Astrocyte (in vitro differentiated cells and primary cell): ENCODE data around the gene HSF5. TPM values are rescaled to one million over a fixed set of nuclear protein-coding genes. Genes with fewer than 3 reads are reported as not detected.
A peak's percentile ranks its signal among the peaks of the same experiment; 100 is the strongest.

Experiments
- DNase-seq: peaks from one replicate; pipeline ENCODE4 v3.0.0-alpha.2; 2010; ENCODE audit warnings: low read depth
- FAIRE-seq: peaks from 2 replicates; lab custom pipeline; 2011; peaks lifted over from hg19 to GRCh38; lab: Jason Lieb, UNC
- H2AFZ ChIP-seq: 2 replicates; pipeline ENCODE4 v1.6.0; 2012; ENCODE audit warnings: low read depth, low read length, inconsistent platforms
- H3K27ac ChIP-seq: 2 replicates; pipeline ENCODE4 v1.5.1; 2011; ENCODE audit warnings: low read depth, low read length, inconsistent platforms
- H3K27me3 ChIP-seq: 2 replicates; pipeline ENCODE4 v1.6.0; 2011; ENCODE audit warnings: low read length, inconsistent platforms; ENCODE audit not compliant: insufficient read depth
- H3K36me3 ChIP-seq: 2 replicates; pipeline ENCODE4 v1.5.1; 2011; ENCODE audit warnings: low read length, inconsistent platforms; ENCODE audit not compliant: insufficient read depth
- H3K4me1 ChIP-seq: 2 replicates; pipeline ENCODE4 v1.5.1; 2011; ENCODE audit warnings: low read length, inconsistent platforms; ENCODE audit not compliant: insufficient read depth
- H3K4me2 ChIP-seq: 2 replicates; pipeline ENCODE4 v1.6.0; 2012; ENCODE audit warnings: low read length, inconsistent platforms
- H3K4me3 ChIP-seq: 2 replicates; pipeline ENCODE4 v1.5.1; 2011; ENCODE audit warnings: low read depth, mild to moderate bottlenecking, low read length, inconsistent platforms; ENCODE audit not compliant: insufficient read depth
- H3K79me2 ChIP-seq: 2 replicates; pipeline ENCODE4 v1.6.0; 2012; ENCODE audit warnings: mild to moderate bottlenecking, low read length, inconsistent platforms; ENCODE audit not compliant: insufficient read depth
- H3K9ac ChIP-seq: 2 replicates; pipeline ENCODE4 v1.6.0; 2012; ENCODE audit warnings: mild to moderate bottlenecking, low read length, inconsistent platforms
- H3K9me3 ChIP-seq: 2 replicates; pipeline ENCODE4 v1.5.1; 2012; ENCODE audit warnings: low read depth, mild to moderate bottlenecking, low read length, inconsistent platforms; ENCODE audit not compliant: insufficient read depth
- H4K20me1 ChIP-seq: 2 replicates; pipeline ENCODE4 v1.6.0; 2012; ENCODE audit warnings: low read length, inconsistent platforms; ENCODE audit not compliant: insufficient read depth
- H3K27ac Mint-ChIP-seq: one replicate; pipeline ENCODE4 v1.8.0; 2021; ENCODE audit warnings: mild to moderate bottlenecking, mixed read lengths; ENCODE audit not compliant: unreplicated experiment
- H3K27me3 Mint-ChIP-seq: one replicate; pipeline ENCODE4 v1.8.0; 2021; ENCODE audit warnings: low read depth, mixed read lengths; ENCODE audit not compliant: unreplicated experiment
- H3K36me3 Mint-ChIP-seq: one replicate; pipeline ENCODE4 v1.8.0; 2021; ENCODE audit warnings: low read depth, mixed read lengths; ENCODE audit not compliant: unreplicated experiment
- H3K4me1 Mint-ChIP-seq: one replicate; pipeline ENCODE4 v1.8.0; 2021; ENCODE audit warnings: low read depth, mixed read lengths; ENCODE audit not compliant: unreplicated experiment
- H3K4me3 Mint-ChIP-seq: one replicate; pipeline ENCODE4 v1.8.0; 2021; ENCODE audit warnings: mild to moderate bottlenecking, moderate library complexity, mixed read lengths; ENCODE audit not compliant: unreplicated experiment
- H3K9me3 Mint-ChIP-seq: one replicate; pipeline ENCODE4 v1.8.0; 2021; ENCODE audit warnings: mild to moderate bottlenecking, mixed read lengths; ENCODE audit not compliant: unreplicated experiment
- EZH2 ChIP-seq: IDR thresholded peaks from 2 replicates; pipeline ENCODE4 v1.6.1; 2012; ENCODE audit warnings: mild to moderate bottlenecking, low read length, inconsistent platforms; ENCODE audit not compliant: insufficient read depth
- total RNA-seq: library from RNA; stranded (reverse); gene quantifications from 2 replicates; pipeline ENCODE4 v1.2.1, GENCODE V29; 2021
- TF ChIP-seq, protein P1 (sequence below): IDR thresholded peaks from 2 replicates; pipeline ENCODE4 v1.5.1; 2011; ENCODE audit warnings: low read depth, mild to moderate bottlenecking, inconsistent platforms, low read length, moderate library complexity; ENCODE audit not compliant: insufficient read depth

Gene HSF5
- total RNA-seq, 1 donor from 2014 or later: not detected

DNA sequence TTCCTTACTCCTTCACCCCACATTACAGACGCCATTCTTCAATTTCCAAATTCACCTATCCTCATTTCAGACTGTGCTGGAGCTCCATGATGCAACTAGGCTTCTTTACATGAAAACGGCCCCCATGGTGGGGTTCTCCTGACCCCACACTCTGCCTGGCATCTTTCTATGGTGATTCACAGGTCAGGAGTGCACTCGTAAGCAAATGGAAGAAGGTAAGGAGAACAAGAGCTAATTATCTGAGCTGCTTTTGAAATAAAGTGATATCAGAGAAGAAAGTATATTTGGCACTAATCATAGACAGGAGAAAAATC, 108.7 kb downstream of the HSF5 start:
- H3K9me3 Mint-ChIP-seq: no peaks in the 10 kb centered on the region
- H3K27me3 ChIP-seq: peaks cover 2% of the 10 kb centered on the region
- no peak overlapping the region for H3K4me3 Mint-ChIP-seq
- H3K4me2 ChIP-seq: no peak overlapping the region
- H3K27me3 Mint-ChIP-seq: no peaks in the 10 kb centered on the region
- peaks cover 29% of the 10 kb centered on the region for H3K4me1 Mint-ChIP-seq
- no peak overlapping the region for H3K27ac ChIP-seq
- H3K9ac ChIP-seq: no peak overlapping the region
- no peaks in the 10 kb centered on the region for H4K20me1 ChIP-seq
- TF ChIP-seq, protein P1, sequence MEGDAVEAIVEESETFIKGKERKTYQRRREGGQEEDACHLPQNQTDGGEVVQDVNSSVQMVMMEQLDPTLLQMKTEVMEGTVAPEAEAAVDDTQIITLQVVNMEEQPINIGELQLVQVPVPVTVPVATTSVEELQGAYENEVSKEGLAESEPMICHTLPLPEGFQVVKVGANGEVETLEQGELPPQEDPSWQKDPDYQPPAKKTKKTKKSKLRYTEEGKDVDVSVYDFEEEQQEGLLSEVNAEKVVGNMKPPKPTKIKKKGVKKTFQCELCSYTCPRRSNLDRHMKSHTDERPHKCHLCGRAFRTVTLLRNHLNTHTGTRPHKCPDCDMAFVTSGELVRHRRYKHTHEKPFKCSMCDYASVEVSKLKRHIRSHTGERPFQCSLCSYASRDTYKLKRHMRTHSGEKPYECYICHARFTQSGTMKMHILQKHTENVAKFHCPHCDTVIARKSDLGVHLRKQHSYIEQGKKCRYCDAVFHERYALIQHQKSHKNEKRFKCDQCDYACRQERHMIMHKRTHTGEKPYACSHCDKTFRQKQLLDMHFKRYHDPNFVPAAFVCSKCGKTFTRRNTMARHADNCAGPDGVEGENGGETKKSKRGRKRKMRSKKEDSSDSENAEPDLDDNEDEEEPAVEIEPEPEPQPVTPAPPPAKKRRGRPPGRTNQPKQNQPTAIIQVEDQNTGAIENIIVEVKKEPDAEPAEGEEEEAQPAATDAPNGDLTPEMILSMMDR: no peak
- TF ChIP-seq EZH2: no peak
- H3K9me3 ChIP-seq: no peaks in the 10 kb centered on the region
- no peaks in the 10 kb centered on the region for H3K36me3 ChIP-seq
- H3K36me3 Mint-ChIP-seq: no peaks in the 10 kb centered on the region
- DNase-seq: no peak
- no peaks in the 10 kb centered on the region for H3K4me1 ChIP-seq
- peak overlapping the region; percentile 77 for H3K27ac Mint-ChIP-seq
- FAIRE-seq: no peak
- no peak overlapping the region for H2AFZ ChIP-seq
- no peaks in the 10 kb centered on the region for H3K79me2 ChIP-seq
- no peak overlapping the region for H3K4me3 ChIP-seq

DNA sequence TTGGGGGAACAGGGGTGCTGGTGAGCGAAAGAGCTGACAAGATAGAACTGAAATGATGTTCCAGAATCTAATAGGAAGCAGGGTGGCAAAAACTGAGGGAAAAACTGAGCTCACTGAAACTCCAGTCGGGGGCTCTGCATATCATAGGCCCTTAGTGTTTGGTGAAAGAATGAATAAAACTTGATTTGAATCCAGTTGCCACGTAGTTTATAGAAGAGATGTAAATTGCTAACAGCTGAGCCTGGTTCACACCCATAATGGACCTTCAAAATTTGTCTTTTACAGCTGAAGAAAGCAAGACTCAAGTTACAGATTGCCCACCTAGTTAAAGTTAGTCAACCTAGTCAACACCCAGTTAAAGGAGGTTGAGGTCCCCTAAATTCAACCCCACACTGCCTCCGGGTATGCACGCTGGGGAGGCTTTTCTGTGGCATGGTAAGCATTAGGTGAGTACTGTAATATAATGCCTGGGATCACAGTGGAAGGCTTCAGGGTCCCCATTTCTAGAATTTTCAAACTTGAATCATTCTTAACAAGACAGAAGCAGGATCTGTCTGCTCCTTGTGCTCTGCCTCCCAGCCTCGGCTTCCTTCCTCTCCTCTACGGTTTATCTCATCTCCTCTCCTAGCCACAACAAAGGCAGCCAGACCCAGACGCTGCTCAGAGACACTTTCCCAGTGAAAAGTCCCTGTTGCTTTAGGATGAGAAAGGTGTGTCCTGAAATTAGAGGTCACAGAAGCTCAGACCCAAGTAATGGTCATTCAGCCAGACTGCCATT, 109.3 kb downstream of the HSF5 start:
- Histone ChIP-seq H3K4me1 (no peaks in the 10 kb centered on the region), H3K79me2 (no peaks in the 10 kb centered on the region), H3K4me2 (no peak overlapping the region), H3K27ac (no peak overlapping the region), H3K9ac (no peak overlapping the region), H3K9me3 (no peaks in the 10 kb centered on the region), H3K4me3 (no peak overlapping the region), H2AFZ (no peak overlapping the region), H3K27me3 (peaks cover 2% of the 10 kb centered on the region), H4K20me1 (no peaks in the 10 kb centered on the region), H3K36me3 (no peaks in the 10 kb centered on the region)
- Mint-ChIP-seq H3K27ac (peak overlapping the region; percentile 77), H3K27me3 (no peaks in the 10 kb centered on the region), H3K36me3 (no peaks in the 10 kb centered on the region), H3K4me1 (peaks cover 27% of the 10 kb centered on the region), H3K4me3 (no peak overlapping the region), H3K9me3 (no peaks in the 10 kb centered on the region)
- FAIRE-seq: no peak
- no peak for DNase-seq
- TF ChIP-seq EZH2: no peak
- TF ChIP-seq, protein P1: no peak

DNA sequence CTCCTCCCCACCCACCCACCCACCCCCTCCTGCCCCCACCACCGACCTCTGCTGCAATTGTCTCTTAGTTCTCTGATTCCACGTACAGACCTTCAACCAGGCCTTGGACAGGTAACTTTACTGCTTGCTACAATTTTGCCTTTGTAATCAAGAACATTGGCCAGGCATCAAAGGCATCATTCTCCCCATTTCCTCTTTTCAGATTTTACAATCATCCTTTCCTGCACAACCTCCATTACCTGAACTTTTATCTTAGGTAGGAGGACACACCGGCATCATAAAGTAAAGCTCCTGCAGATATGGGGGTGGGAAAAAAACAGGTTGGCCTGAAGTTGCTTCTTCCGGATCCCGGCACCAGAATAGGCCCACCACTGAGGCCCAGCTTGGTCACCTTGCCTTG, 110.5 kb downstream of the HSF5 start:
- Histone ChIP-seq H3K36me3 (no peaks in the 10 kb centered on the region), H3K27ac (no peak overlapping the region), H3K4me2 (no peak overlapping the region), H3K9me3 (no peaks in the 10 kb centered on the region), H3K9ac (no peak overlapping the region), H3K79me2 (no peaks in the 10 kb centered on the region), H3K4me1 (no peaks in the 10 kb centered on the region), H2AFZ (no peak overlapping the region), H4K20me1 (no peaks in the 10 kb centered on the region), H3K27me3 (peaks cover 2% of the 10 kb centered on the region), H3K4me3 (no peak overlapping the region)
- H3K9me3 Mint-ChIP-seq: no peaks in the 10 kb centered on the region
- no peak overlapping the region for H3K4me3 Mint-ChIP-seq
- H3K36me3 Mint-ChIP-seq: no peaks in the 10 kb centered on the region
- no peak for DNase-seq
- FAIRE-seq: no peak
- no peak overlapping the region for H3K27ac Mint-ChIP-seq
- peaks cover 25% of the 10 kb centered on the region for H3K4me1 Mint-ChIP-seq
- no peaks in the 10 kb centered on the region for H3K27me3 Mint-ChIP-seq
- TF ChIP-seq, protein P1: no peak
- no peak for TF ChIP-seq EZH2
